SHP77 (cell line): ENCODE data around the gene CIITA.
A peak's percentile ranks its signal among the peaks of the same experiment; 100 is the strongest.
"Not testable (repeated sequence)": the region's sequence is repeated elsewhere in the genome, so short reads cannot be mapped to it uniquely, and the experiment has no call there.

ENCODE experiments used
- DNase-seq, 2 experiments: peaks; one replicate each; lab custom pipeline; 2025; lab: John Stamatoyannopoulos, UW

Gene CIITA

GRCh38 chr16:10934325-10935107 lies 57.5 kb downstream of the CIITA start:
- no peak for DNase-seq

DNA sequence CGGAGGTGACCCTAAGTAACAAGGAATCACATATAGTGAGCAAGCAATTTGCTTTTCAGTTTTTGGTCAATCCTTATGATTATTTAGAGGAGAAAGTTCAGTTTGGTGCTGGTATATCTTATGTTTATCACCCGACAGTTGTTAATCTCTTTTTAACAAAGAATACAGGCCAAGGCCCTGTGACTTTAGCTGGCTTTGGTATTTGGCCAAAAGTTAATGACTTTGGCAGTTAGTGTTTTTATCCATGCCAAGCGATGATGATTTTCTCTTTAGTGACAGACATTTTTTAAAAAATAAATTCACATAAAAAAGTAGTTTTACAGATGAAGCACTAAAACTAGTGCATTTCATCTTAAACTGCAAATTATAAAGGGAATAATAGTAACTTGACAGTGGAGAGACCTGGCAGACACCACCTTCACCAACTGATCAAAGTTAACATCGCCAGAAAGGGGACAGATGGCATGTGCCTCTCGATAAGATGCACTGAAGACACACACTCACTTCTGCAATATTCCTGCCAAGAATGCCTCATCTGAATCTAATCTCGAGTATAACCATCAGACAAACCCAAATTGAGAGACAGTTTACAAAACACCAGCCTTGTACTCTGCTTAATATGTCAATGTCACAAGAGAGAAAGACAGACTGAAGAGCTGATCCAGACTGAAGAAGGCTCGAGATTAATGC lies 58.4 kb downstream of the CIITA start:
- DNase-seq = no peak

- DNase-seq = no peak
Observed at GRCh38 chr16:10936272-10936984, 59.4 kb downstream of the CIITA start.

DNA sequence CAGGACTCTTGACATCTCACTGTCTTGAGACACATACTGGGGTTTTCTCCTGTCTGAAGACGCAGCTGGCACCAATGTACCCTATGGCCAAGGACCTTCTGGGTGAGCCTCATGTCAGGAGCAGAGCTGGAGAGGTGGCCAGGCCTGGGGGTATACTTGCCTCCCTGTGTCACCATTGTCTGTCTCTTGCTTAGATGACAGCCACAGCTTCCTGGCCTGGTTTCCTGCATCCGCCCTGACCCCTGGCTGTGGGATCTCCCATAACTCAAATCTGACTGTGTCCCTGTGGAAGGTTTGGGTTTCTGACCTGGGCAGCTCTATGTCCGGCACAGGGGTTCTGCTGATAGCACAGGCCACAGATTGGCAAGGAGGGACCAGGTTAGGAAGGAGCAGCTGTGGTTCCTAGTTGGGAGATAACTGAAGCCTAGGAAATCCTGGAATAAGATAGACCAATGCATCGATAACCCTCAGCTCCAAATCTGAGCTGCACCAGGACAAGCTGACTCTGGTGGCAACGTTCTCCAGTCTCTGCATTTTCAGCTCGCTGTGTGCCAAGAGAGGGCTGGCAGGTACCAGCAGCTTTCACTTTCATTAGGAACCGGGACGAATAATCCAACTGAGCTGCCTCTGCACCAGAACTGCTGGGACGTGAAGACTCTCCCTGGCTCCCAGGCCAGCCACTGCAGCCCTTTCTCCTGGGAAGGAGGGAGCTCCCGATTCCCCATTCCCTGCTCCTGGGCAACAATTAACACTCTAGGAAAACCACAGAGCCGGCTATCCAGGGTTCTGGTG lies 60.3 kb downstream of the CIITA start:
- DNase-seq = no peak

DNA sequence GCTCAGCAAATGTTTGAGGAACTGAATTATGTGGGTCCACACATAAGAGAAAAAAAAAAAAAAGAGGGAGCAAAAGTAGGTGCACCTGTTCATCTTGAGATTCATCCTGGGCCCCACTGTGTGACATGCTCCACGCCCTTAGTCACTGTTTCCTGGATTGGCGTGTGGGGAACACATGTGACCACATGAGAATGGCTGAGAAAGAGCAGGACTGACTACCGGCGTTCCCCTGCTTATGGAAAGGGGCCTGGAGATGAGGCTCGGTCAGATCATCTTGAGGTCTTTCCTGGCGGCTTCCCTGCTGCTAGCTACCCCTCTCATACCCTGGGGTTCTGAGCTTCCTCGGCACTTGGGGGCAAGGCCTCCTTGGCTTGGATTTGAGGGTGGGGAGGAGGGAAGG lies 61.3 kb downstream of the CIITA start:
- DNase-seq = no peak

DNA sequence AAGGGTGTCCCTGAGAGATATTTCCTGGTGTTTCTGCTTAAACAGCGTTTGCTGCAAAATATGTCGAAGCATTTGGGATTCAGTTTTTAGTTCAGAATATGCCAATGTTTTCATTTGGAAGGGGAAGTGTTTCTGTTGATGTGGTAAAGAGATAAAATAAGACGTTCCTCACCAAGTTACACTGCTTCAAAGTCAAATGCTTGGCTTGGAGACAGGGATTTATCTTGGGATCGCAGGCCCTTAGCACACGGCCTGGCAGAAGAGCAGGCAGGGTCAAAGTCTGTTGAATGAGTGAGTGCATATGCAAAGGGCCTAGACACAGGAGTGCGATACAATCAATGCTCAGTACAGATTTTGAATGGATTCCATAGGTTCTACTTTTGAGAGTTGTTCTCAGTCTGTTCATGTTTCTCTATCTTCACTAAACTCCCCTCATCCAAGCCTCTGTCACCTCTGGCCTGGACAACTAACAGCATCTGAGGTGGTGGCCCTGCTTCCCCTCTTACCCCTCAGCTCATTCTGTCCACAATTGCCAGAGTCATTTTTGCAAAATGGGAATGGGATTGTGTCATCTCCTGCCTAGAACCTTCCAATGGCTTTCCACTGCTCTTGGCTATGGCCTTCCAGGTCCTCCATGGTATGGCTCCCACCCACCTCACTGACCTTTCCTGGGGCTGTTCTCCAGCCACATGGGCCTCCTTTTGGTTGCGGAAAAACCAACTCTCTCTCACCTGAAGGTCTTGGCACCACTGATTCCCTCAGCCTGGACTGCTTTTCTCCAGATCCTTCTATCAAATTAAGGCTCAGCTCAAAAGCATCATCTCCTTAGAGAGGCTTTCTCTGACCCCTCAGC lies 62.0 kb downstream of the CIITA start:
- no peak for DNase-seq

DNA sequence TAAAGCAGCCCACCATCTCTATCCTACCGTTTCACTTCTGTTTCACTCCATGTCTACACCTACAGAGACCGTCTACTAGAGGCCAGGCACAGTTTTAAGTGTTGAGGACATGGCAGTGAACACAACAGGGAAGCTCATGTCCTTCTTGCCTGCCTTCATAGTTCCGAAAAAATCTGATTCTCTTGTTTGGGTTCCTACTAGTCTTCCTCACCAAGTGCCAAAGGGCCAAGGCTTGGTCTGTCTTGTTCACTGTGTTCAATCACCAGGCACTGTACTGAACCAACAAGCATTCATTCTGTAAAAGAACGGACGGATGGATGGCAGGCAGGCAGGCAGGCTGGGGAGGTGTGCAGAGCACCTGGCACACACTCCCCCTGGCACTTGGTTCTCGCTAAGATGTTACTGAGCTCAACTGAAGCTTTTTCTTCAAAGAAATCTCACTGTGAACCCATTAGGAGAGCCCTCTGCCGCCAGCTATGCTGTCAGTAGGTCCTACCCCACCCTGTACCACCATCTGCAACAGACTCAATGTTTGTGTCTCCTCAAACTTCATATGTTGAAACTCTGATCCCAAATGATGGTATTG lies 62.7 kb downstream of the CIITA start:
- DNase-seq = no peak

DNA sequence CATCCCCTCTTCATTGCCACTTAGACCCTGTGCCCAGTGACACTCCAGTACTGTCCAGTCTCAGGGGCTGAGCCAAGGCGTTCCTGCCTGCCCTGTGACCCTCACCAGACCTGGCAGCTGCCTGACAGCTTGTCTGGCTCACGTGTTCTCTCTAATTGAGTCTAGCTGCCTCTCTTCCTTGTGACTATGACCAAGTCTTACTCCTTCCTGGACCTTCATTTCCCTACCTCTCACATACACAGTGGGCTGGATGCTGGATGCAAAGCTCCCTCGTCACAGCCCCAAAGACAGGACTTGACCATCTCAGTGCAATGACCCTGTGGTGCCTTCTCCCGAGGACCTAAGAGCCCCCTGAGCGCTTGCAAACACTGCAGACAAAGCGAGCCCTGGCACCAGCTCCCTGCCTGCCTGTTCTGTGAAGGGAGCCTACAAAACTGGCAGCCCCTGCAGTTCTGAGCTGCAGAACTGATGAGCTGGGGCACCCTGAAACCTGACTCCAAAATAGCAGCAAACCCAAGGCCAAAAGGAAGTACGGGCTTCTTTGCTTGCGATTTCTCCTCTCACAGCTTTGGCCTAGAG lies 63.6 kb downstream of the CIITA start:
- DNase-seq = no peak

DNA sequence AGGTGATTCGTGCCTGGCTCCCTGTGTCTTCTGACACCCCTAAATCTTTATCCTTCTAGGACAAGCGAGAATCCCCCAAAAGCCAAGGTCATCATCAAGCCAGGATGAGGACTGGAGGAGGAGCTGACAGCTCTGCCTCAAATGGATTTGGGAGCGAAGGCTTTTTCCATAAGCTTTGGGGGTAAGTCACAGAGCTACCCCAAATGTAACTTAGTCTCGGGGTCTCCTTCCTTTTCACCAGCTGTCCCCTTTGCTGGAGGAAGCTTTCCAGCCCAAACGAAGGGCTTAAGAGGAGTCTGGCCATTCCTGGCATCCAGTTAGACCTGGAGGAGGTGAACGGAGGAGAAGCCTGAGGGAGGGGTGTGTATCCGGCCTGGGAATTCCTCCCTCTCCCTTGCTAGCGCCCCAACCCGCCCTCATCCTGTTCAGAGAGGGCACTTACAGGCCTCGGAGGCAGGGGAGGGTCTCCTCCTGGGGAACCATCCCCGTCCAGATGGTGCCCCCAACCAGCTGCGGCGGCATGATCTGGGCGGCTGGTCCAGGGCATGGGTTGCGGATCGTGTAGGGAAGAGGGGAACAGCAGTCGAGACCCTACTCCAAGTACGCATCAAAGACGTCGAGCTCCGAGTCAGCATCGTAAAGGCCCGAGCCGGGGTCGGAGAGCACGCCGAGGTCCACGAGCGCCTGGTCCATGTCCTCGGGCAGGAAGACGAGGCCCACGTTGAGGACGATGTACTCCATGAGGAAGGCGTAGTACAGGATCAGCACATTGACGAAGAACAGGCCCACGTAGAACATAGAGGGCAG lies 64.3 kb downstream of the CIITA start:
- DNase-seq = no peak

GRCh38 chr16:10941935-10942351 lies 64.9 kb downstream of the CIITA start:
- DNase-seq = not testable (repeated sequence)

DNA sequence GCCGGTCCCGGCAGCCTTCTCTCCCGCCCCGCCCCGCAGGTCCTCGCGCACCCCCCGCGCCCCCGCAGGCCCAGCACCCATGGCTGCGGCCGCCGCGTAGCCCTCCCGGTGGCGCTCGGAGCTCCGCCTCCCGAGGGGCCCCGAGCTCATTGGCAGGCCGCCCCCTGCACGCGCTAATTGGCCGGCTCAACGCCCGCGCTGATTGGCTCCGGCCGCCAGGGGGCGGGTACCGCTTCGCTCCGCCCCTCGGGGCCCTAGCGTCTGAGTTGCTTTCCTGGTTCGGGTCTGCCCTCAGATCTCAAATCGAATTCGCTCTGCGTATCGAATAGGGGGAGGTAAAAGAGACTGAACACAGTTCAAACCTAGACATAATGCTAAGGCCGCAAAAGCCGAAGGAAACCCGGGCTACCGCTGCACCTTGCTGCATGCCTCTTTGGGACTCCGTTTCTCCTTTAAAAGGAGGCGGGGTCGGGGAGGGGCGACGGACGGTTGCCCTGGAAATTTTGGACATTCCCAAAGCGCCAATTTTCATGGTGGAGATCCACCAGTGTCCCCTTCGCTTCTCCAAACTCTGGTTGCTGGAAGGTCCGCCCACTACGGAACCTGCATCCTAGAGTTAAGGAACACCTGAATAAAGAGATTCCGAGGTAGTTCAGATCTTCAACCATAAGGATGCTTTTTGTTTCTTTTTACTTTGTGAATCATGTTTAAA lies 65.5 kb downstream of the CIITA start, which contains the start of gene DEXI:
DEXI (minus strand) TSS at position 117 of the 712 bp plus-strand sequence. CDS start 463 bp downstream, outside the sequence.
- peak; percentile 94 to 96 for DNase-seq

GRCh38 chr16:10943064-10943353 lies 66.0 kb downstream of the CIITA start:
- DNase-seq = no peak

GRCh38 chr16:10944249-10945064 lies 67.5 kb downstream of the CIITA start, which contains the start of gene CLEC16A:
TSS of gene CLEC16A (plus strand) at chr16:10944564. CDS start at chr16:10944718, 154 bp downstream.
- peak; percentile 95 to 99 for DNase-seq

GRCh38 chr16:10945065-10945787 lies 68.2 kb downstream of the CIITA start:
- DNase-seq = no peak

DNA sequence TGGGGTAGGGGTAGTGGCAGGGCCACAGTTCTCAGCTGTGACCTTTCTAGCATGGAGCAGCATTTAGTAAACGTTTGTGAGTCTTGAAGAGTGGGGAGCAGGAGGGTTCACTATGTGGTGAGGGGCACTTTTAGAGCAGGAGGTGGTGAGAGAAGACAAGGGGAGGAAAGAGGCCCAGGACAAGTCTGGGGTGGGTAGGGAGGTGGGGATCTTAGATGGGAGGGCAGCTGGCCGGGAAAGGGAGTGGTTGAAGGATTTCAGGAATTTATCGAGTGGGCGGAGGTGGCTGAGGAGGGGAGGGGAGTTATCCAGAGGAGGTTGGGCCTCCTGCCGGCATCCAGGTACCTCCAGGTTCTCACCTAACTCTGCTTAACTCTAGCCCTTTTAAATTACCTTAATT lies 69.3 kb downstream of the CIITA start:
- no peak for DNase-seq

DNA sequence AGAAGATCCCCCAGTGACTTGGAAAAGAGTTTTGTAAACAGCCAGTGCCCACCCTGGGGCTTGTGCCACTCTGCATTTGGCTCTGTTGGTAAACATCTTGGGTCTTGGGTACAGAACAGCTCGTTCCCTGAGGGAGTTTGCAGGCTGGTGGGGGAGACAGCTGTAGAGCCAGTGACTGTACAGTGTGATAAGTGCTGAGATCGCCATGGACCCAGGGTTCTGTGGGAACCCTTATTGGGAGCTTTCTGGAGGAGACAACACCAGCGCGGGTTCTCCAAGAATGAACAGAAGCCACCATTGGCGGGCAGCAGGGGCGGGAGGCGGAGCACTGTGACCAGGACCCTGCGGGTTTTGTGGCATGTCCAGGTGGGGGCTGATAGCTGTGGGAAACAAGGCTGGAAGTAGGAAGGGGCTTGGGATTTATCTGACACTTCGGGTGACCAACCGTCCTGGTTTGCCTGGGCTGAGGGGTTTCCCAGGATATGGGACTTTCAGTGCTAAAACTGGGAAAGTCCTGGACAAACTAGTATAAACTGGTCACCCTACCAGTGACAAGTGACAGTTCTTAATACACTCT lies 70.3 kb downstream of the CIITA start:
- no peak for DNase-seq

- DNase-seq = no peak
Observed at GRCh38 chr16:10949424-10949970, 72.5 kb downstream of the CIITA start.
